ENCODE measurements around the gene TEDC2.
A peak's percentile ranks its signal among the peaks of the same experiment; 100 is the strongest.

TEDC2 gene

DNA sequence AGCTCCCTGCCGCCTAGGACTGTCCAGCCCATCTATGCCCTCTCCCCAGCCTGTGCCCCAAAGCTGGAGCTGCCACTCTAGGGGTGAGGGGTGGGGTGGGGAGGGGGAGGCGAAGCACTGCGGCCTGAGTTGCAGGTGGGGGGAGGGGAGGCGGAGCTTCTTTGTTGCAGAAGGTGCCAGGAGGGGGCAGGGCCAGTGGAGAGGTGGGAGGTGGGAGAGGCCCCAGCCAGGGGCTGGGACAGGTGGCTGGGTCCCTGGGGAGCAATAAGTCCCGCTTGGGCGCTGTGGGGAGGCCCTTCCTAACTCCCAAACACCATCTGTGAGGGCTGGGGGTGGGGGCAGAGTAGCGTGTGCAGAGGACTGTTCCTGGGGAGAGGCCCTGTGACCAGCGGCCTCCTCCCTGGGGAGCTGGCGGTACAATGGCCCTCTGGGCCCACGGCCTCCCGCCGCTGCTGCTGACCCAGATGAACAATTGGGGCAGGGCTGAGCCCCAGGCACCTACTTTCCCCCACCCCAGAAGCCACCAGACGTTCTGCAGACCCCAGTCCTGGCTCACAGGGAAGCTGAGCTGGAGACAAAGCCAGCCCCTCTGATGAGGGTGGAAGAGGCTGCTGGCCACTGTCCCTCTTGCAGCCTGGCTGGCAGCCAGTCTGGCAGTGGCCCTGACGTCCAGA is 9.0 kb downstream of the TEDC2 start:
- no peaks in the 10 kb centered on the region for H3K9me3 ChIP-seq (replicated peaks; ENCODE audit: insufficient read depth, low read length)
- peaks cover 52% of the 10 kb centered on the region for H3K27me3 ChIP-seq (replicated peaks; ENCODE audit: insufficient read depth, low read length)
- H3K79me2 ChIP-seq (ENCODE audit: low read length), result no peaks in the 10 kb centered on the region
- 0 out of 2 replicates have a peak, but pooled peaks cover 2% of the 10 kb centered on the region for H3K4me1 ChIP-seq (ENCODE audit: low read length)
- no peaks in the 10 kb centered on the region for H4K20me1 ChIP-seq (ENCODE audit: insufficient read depth, low read length)
- DNase-seq, result no peak
- TF ChIP-seq EZH2phosphoT487 (IDR thresholded peaks at IDR 0.05; ENCODE audit: low read length), result no peak
- no peak for TF ChIP-seq EZH2 (optimal IDR thresholded peaks at IDR 0.05; ENCODE audit: low read depth, low read length)
- TF ChIP-seq, protein P1, sequence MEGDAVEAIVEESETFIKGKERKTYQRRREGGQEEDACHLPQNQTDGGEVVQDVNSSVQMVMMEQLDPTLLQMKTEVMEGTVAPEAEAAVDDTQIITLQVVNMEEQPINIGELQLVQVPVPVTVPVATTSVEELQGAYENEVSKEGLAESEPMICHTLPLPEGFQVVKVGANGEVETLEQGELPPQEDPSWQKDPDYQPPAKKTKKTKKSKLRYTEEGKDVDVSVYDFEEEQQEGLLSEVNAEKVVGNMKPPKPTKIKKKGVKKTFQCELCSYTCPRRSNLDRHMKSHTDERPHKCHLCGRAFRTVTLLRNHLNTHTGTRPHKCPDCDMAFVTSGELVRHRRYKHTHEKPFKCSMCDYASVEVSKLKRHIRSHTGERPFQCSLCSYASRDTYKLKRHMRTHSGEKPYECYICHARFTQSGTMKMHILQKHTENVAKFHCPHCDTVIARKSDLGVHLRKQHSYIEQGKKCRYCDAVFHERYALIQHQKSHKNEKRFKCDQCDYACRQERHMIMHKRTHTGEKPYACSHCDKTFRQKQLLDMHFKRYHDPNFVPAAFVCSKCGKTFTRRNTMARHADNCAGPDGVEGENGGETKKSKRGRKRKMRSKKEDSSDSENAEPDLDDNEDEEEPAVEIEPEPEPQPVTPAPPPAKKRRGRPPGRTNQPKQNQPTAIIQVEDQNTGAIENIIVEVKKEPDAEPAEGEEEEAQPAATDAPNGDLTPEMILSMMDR (IDR thresholded peaks at IDR 0.05; ENCODE audit: low read length), result no peak
- H3K36me3 ChIP-seq (replicated peaks; ENCODE audit: insufficient read depth, low read length), result no peaks in the 10 kb centered on the region
- peak overlapping the region; percentile 95; the same call in 1 of the 2 replicates for H3K4me2 ChIP-seq (ENCODE audit: low read depth, low read length)
- H3K27ac ChIP-seq (ENCODE audit: low read length), result no peak overlapping the region
- H3K9me2 ChIP-seq (replicated peaks; ENCODE audit: insufficient read depth, low read length), result no peaks in the 10 kb centered on the region
- H3F3A ChIP-seq (ENCODE audit: insufficient read depth, low read length), result no peaks in the 10 kb centered on the region
- H2AFZ ChIP-seq (ENCODE audit: low read length), result no peak overlapping the region
- no peak overlapping the region for H3K9ac ChIP-seq (ENCODE audit: low read length)
- H3K4me3 ChIP-seq (ENCODE audit: low read length), result peak overlapping the region; percentile 54

DNA sequence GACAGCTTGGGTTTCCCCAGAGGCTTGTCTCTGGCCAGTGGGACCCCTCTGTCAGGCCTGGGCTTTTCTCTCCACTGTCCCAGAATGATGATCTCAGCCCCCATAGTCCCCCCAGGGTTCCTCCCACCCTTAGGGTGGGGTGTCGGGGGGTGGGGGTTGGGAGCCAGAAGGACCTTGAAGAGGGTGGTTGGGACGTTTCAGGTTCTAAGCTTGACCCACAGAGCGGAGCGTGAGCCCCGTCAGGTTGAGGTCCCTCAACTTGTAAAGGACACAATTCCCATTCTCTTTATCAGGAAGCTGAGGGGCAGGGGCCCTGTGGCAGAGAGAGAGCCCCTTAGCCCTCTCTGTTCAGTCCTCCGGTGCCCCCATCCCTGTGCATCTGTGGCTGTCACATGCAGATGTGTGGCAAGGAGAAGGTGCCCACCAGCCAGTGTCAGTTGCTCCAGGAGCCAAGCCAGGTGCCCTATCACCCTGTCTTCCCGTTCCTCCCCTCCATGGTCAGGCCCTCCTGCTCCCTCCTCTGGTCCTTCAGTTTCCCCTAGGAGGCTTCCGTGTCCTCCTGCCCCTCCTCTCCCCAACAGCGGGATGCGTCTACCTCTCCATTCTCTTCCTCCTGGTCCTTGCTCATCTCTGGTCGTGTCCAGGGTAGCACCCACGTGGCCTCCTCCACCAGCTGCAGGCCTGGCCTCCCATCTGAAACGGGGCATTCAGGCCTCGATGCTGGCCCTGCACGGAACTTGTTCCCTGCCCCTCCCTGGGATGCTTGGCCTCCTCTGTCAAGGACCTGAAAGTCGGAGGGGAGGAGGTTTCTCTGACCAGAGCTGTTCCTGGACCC is 9.7 kb downstream of the TEDC2 start:
- Histone ChIP-seq H2AFZ (ENCODE audit: low read length) (no peak overlapping the region), H3K9me2 (replicated peaks; ENCODE audit: insufficient read depth, low read length) (no peaks in the 10 kb centered on the region), H3F3A (ENCODE audit: insufficient read depth, low read length) (no peaks in the 10 kb centered on the region), H4K20me1 (ENCODE audit: insufficient read depth, low read length) (no peaks in the 10 kb centered on the region), H3K9me3 (replicated peaks; ENCODE audit: insufficient read depth, low read length) (no peaks in the 10 kb centered on the region), H3K27ac (ENCODE audit: low read length) (no peak overlapping the region), H3K4me1 (ENCODE audit: low read length) (0 out of 2 replicates have a peak, but pooled peaks cover 2% of the 10 kb centered on the region), H3K79me2 (ENCODE audit: low read length) (no peaks in the 10 kb centered on the region), H3K36me3 (replicated peaks; ENCODE audit: insufficient read depth, low read length) (no peaks in the 10 kb centered on the region), H3K9ac (ENCODE audit: low read length) (no peak overlapping the region), H3K4me3 (ENCODE audit: low read length) (no peak overlapping the region), H3K4me2 (ENCODE audit: low read depth, low read length) (no peak overlapping the region), H3K27me3 (replicated peaks; ENCODE audit: insufficient read depth, low read length) (peaks cover 52% of the 10 kb centered on the region)
- TF ChIP-seq EZH2 (optimal IDR thresholded peaks at IDR 0.05; ENCODE audit: low read depth, low read length) (no peak), EZH2phosphoT487 (IDR thresholded peaks at IDR 0.05; ENCODE audit: low read length) (no peak)
- TF ChIP-seq, protein P1 (IDR thresholded peaks at IDR 0.05; ENCODE audit: low read length), result no peak
- no peak for DNase-seq

GRCh38 chr16:2470234-2470601 is 10.3 kb downstream of the TEDC2 start:
- H4K20me1 ChIP-seq (ENCODE audit: insufficient read depth, low read length), result no peaks in the 10 kb centered on the region
- no peaks in the 10 kb centered on the region for H3K9me3 ChIP-seq (replicated peaks; ENCODE audit: insufficient read depth, low read length)
- 0 out of 2 replicates have a peak, but pooled peaks cover 2% of the 10 kb centered on the region for H3K4me1 ChIP-seq (ENCODE audit: low read length)
- no peak for DNase-seq
- no peak overlapping the region for H3K4me3 ChIP-seq (ENCODE audit: low read length)
- no peaks in the 10 kb centered on the region for H3K9me2 ChIP-seq (replicated peaks; ENCODE audit: insufficient read depth, low read length)
- H2AFZ ChIP-seq (ENCODE audit: low read length), result no peak overlapping the region
- no peak overlapping the region for H3K9ac ChIP-seq (ENCODE audit: low read length)
- H3K27me3 ChIP-seq (replicated peaks; ENCODE audit: insufficient read depth, low read length), result peaks cover 52% of the 10 kb centered on the region
- TF ChIP-seq, protein P1 (IDR thresholded peaks at IDR 0.05; ENCODE audit: low read length), result no peak
- TF ChIP-seq EZH2 (optimal IDR thresholded peaks at IDR 0.05; ENCODE audit: low read depth, low read length) (no peak), EZH2phosphoT487 (IDR thresholded peaks at IDR 0.05; ENCODE audit: low read length) (no peak)
- no peak overlapping the region for H3K4me2 ChIP-seq (ENCODE audit: low read depth, low read length)
- no peaks in the 10 kb centered on the region for H3K79me2 ChIP-seq (ENCODE audit: low read length)
- no peaks in the 10 kb centered on the region for H3K36me3 ChIP-seq (replicated peaks; ENCODE audit: insufficient read depth, low read length)
- no peaks in the 10 kb centered on the region for H3F3A ChIP-seq (ENCODE audit: insufficient read depth, low read length)
- H3K27ac ChIP-seq (ENCODE audit: low read length), result no peak overlapping the region
